Calu3 (cell line): ENCODE data around the gene GBF1. TPM values are rescaled to one million over a fixed set of nuclear protein-coding genes. Genes with fewer than 3 reads are reported as not detected.

Source experiments
- BruUV-seq: library from RNA; stranded (reverse); fragments of 400-500 nt; replicated peaks from 2 replicates; lab custom pipeline; 2021; lab: Mats Ljungman, UMichigan
- CTCF ChIA-PET: fragments of 300-600 bp; sonication (Branson Sonifier 250); formaldehyde crosslinking; loops from one replicate; lab custom pipeline; 2022; ENCODE audit warnings: antibody characterized with exemption; lab: Charles Lee
- DNase-seq: peaks from one replicate; pipeline ENCODE4 v3.0.0; 2022
- H3K27ac Mint-ChIP-seq: one replicate; pipeline ENCODE4 v1.8.0; 2022; ENCODE audit warnings: mixed read lengths; ENCODE audit not compliant: unreplicated experiment
- H3K27me3 Mint-ChIP-seq: one replicate; pipeline ENCODE4 v1.8.0; 2022; ENCODE audit warnings: mixed read lengths; ENCODE audit not compliant: unreplicated experiment
- H3K36me3 Mint-ChIP-seq: one replicate; pipeline ENCODE4 v1.8.0; 2022; ENCODE audit warnings: mild to moderate bottlenecking, moderate library complexity, mixed read lengths; ENCODE audit not compliant: insufficient read depth, unreplicated experiment
- H3K4me1 Mint-ChIP-seq: one replicate; pipeline ENCODE4 v1.8.0; 2022; ENCODE audit warnings: mild to moderate bottlenecking, low read depth, mixed read lengths; ENCODE audit not compliant: unreplicated experiment
- H3K4me3 Mint-ChIP-seq: one replicate; pipeline ENCODE4 v1.8.0; 2022; ENCODE audit warnings: mild to moderate bottlenecking, low read depth, moderate library complexity, mixed read lengths; ENCODE audit not compliant: unreplicated experiment
- H3K9me3 Mint-ChIP-seq: one replicate; pipeline ENCODE4 v1.8.0; 2022; ENCODE audit warnings: low read depth, mixed read lengths; ENCODE audit not compliant: unreplicated experiment
- intact Hi-C: fragments of 100-400 bp; cut with micrococcal nuclease; formaldehyde crosslinking; loops from one replicate; pipeline ENCODE4 v1.10.0; 2022; ENCODE audit not compliant: unreplicated experiment
- total RNA-seq: library from RNA; stranded (reverse); gene quantifications from 2 replicates; pipeline ENCODE4 v1.2.3, GENCODE V29; 2022
- TF ChIP-seq, protein P1 (sequence below): fragments of 200-600 bp; IDR thresholded peaks from one replicate; pipeline ENCODE4 v1.8.0; 2022; ENCODE audit warnings: antibody characterized with exemption; ENCODE audit not compliant: unreplicated experiment

Gene GBF1
- total RNA-seq, 1 experiment from 2014 or later, result 36.1 TPM

DNA sequence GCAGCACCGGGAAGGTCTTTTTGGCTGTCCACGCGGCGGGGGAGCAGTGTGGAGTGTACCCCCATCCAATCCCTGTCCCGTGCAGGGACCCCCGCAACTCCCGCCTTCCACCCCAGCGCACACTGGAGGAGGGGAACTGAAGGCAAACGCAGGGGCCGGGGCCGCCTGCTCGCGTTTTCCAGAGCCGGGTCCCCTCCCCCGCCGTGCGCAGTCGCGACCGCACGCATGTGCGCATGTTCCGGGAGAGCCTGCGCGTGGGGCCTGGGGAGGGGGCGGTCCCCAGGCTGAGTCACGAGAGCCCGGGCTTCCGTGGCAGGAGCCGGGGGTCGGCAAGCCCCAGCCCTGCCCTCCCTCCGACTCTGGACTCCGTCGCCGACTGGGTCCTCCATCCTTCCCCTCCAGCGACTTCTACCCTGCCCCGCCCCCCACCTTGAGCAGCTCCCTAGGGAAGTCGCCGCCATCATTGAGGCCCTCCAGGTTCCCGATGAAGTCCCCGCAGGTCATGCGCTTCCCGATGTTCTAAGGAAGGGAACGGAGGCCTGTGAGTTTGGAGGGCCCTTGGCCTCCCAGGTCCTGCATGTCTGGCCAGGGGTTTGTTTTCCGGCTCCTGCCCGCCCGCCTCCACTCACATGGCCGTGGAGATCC lies 165.2 kb downstream of the GBF1 start:
- no peak overlapping the region for H3K4me3 Mint-ChIP-seq

DNA sequence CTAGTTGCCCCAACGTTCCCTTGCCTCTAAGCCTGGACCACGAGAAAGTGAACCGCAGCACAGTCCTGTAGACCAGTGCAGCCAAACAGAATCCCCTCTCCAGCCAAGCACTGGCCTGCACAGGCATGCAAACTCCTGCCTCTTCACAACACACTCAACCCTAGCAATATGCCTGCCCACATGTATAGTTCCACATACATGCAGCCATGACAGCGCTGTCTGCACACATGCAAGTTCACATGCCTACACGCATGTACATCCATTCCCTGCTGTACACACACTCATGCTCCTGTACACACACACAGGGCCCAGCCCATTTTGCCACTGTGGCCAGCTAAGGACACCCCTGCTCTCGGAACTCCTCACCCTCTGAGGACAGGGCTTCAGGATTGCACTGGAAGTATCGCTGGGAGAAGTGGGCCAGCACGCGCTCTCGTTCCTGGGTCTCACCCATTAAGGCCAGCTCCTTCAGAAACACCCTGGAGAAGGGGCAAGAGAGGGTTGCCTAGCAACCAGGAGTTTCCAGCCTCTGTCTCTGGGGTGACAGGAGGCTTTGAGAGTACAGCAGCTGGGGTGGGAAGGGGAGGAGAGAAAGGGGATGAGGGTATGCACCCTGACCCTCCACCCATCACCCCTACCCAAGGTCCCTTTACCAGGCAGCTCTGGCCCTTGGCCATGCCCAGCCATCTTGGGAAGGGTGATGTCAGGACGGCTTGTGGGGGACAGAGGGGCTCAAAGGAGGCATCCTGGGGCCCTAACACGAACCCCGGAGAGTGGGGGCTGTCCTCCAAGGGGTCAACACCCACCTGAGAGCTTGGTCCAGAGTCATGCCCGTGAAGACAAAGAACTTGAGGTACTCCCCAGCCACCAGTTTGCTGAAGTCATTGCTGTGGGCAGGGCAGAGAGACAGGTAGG lies 166.3 kb downstream of the GBF1 start:
- Mint-ChIP-seq H3K4me1 (peaks cover 8% of the 10 kb centered on the region), H3K9me3 (no peaks in the 10 kb centered on the region), H3K27ac (no peak overlapping the region), H3K4me3 (no peak overlapping the region), H3K36me3 (peaks cover 5% of the 10 kb centered on the region), H3K27me3 (peaks cover 93% of the 10 kb centered on the region)
- no peak for DNase-seq
- intact Hi-C loops, result no loop called here
- BruUV-seq, result no TSS peak
- TF ChIP-seq, protein P1, sequence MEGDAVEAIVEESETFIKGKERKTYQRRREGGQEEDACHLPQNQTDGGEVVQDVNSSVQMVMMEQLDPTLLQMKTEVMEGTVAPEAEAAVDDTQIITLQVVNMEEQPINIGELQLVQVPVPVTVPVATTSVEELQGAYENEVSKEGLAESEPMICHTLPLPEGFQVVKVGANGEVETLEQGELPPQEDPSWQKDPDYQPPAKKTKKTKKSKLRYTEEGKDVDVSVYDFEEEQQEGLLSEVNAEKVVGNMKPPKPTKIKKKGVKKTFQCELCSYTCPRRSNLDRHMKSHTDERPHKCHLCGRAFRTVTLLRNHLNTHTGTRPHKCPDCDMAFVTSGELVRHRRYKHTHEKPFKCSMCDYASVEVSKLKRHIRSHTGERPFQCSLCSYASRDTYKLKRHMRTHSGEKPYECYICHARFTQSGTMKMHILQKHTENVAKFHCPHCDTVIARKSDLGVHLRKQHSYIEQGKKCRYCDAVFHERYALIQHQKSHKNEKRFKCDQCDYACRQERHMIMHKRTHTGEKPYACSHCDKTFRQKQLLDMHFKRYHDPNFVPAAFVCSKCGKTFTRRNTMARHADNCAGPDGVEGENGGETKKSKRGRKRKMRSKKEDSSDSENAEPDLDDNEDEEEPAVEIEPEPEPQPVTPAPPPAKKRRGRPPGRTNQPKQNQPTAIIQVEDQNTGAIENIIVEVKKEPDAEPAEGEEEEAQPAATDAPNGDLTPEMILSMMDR, result no peak
- CTCF ChIA-PET, result no interaction called here

More for the DNA sequence above, 165.2 kb downstream of the GBF1 start:
- Mint-ChIP-seq H3K27ac (no peak overlapping the region), H3K4me1 (no peaks in the 10 kb centered on the region), H3K27me3 (peaks cover 82% of the 10 kb centered on the region), H3K9me3 (no peaks in the 10 kb centered on the region), H3K36me3 (peaks cover 7% of the 10 kb centered on the region)
- intact Hi-C loops, result no loop called here
- BruUV-seq, result no TSS peak
- CTCF ChIA-PET, result no interaction called here
- TF ChIP-seq, protein P1, result no peak
- DNase-seq, result no peak

DNA sequence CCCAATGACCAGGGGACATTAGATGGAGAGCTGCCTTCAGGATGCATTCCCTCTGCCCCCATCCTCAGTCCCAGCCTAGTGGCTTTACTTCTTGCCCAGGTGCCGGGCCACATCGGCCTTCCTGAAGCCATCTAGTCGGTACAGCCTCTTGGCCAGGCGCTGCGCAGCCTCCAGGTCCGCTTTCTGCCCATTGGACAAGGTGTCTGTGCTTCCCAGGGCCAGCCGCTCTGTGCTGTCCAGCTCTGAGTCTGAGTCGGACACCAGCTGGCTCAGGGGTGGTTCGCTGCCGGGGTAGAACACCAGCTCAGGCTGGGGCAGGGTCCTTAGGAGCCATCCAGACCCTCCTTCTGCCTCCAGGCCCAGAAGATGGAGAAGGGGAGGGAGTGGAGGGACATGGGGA lies 167.0 kb downstream of the GBF1 start:
- TF ChIP-seq, protein P1, result no peak
- DNase-seq, result no peak
- H3K4me1 Mint-ChIP-seq, result peaks cover 8% of the 10 kb centered on the region
- intact Hi-C loops, result no loop called here
- CTCF ChIA-PET, result interaction anchor here (1.6 kb wide), 1 partner anchor 11 kb away, joined by 4 read pairs; no protein-coding TSS in a partner anchor
- H3K36me3 Mint-ChIP-seq, result peaks cover 5% of the 10 kb centered on the region
- no peak overlapping the region for H3K27ac Mint-ChIP-seq
- H3K27me3 Mint-ChIP-seq, result peaks cover 97% of the 10 kb centered on the region
- BruUV-seq, result no TSS peak
- H3K9me3 Mint-ChIP-seq, result no peaks in the 10 kb centered on the region
- H3K4me3 Mint-ChIP-seq, result no peak overlapping the region

DNA sequence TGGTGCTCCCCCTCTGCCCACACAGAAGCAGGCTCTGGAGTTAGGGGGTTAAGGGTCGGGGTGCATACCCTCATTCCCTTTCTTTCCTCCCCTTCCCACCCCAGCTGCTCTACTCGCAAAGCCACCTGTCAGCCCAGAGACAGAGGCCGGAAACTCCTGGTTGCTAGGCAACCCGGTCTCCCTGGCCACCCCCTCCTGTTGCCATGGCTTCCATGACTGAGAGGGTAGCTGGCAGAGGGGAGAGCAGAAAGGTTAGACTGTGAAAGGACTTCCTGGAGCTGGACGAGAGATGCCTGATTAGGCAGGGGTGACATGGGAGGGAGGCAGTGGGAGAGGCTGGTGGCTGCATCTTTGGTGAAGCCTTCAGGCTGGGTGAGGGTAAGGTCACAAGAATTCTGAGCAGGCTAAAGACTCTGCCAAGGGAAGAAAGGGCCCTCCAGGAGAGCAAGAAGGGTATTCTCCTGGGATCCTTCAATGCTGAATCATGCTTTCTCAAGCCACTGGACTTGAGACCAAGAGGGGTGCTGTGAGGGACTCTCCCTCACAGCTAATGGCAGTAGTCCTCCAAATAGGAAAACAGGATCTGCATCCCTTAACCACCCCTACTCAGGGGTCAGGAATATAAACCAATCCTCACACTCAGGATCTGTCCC lies 167.8 kb downstream of the GBF1 start:
- Mint-ChIP-seq H3K4me3 (no peak overlapping the region), H3K27ac (no peak overlapping the region), H3K36me3 (peaks cover 5% of the 10 kb centered on the region), H3K4me1 (peaks cover 8% of the 10 kb centered on the region), H3K27me3 (peaks cover 97% of the 10 kb centered on the region), H3K9me3 (no peaks in the 10 kb centered on the region)
- CTCF ChIA-PET, result interaction anchor here (1.0 to 1.6 kb wide), 2 partner anchors 9 to 10 kb away, joined by 4 to 5 read pairs; no protein-coding TSS in a partner anchor
- TF ChIP-seq, protein P1, result no peak
- BruUV-seq, result no TSS peak
- DNase-seq, result no peak
- intact Hi-C loops, result no loop called here
